GM21381 (cell line): Measurements from ENCODE around the gene SMYD4.
"Not testable (repeated sequence)": the region's sequence is repeated elsewhere in the genome, so short reads cannot be mapped to it uniquely, and the experiment has no call there.

ENCODE experiments used
- ATAC-seq: cut with Tn5 transposase; IDR thresholded peaks from one replicate; pipeline ENCODE4 v1.9.1; 2021; ENCODE audit warnings: mild to moderate bottlenecking, moderate library complexity; ENCODE audit not compliant: unreplicated experiment

SMYD4 gene

DNA sequence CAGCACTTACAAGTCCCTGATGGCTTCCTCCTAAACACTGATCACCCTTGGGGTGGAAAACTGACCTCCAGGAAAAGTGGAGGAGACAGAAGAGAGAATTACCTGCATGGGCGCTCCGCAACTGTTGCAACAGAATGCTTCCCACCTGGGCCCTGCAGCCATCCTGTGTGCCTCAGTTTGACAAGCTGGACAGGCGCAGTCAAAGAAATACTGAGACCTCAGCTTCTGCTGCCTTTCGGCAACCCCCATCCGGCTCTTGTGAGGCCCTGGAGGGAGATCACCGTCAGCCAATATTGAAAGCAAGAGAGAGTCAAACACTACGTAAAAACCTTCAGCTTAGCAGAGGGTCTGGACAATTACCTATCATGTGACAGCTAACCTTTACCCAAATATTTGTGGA is 43.0 kb downstream of the SMYD4 start:
- no peak for ATAC-seq

DNA sequence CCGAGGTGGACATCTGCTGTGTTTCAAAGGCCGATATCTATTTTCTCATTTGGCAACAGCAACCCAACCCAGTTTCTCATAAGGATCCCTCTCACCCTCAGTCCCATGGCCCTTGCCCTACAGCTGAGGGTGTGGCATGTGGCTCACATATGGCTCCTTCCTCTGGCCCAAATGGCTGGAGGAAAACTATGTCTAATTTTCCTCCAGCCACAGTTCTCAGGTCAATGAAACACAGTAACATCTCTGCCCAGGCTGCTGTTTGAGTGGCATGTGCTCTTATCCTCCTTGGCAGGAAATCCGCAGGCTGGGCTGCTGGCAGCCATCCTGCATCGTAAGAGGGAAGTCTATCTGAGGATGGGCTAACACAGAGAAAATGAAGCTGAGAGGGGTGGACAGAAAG is 43.8 kb downstream of the SMYD4 start:
- no peak for ATAC-seq

DNA sequence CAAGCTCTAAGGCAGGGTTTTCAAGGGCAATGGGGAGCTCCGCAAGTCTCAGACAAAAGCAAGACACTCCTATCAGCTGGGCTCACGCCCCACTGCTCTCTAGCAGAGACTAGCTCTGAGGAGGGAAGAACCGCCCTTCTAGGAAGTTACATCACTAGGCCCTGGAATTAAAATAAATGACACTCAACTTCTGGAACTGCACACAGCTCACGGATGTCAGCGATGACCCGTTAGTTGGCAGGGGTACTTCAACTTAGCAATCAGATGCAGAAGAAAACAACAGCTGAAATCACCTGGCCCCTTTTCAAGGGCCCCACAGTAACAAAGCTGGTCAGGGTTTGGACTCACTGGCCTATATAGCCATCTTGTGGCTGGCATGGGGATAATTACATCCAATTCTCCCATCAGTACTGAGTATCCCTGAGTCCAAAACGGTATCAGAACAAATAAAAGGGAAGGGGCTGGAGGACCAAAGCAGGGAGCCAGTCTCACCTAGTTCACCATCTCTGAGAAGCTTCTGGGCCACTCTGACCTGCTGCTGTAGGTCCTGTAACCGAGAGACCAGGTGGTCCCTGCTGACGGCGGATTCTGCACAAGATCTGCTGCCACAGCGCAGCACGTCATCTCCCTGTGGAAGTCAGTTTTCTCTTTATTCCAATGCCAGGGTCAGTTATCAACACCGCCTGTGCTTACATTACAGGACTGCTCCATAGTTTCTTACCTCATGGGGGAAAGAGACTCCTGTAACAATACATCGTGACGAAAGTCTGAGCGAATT is 45.7 kb downstream of the SMYD4 start:
- ATAC-seq, result no peak

DNA sequence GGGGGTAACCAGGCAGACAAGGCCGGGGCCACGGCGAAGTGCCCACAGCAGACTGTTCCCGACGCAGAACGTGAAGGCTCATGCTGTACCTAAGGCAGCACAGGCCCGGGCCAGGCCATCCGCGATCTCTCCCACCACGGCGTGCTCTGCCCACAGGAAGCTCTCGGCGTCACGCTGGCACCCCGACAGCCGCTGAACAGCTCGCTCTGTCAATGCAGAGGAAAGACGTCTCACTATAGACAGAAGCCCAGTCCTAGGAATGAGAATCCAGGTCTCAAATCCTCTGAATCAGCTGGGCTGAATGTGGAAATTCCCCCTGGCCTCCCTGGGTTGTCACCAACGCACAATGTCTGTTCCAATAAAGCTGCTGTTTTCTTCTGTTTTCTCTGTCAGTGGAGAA is 46.4 kb downstream of the SMYD4 start:
- no peak for ATAC-seq

DNA sequence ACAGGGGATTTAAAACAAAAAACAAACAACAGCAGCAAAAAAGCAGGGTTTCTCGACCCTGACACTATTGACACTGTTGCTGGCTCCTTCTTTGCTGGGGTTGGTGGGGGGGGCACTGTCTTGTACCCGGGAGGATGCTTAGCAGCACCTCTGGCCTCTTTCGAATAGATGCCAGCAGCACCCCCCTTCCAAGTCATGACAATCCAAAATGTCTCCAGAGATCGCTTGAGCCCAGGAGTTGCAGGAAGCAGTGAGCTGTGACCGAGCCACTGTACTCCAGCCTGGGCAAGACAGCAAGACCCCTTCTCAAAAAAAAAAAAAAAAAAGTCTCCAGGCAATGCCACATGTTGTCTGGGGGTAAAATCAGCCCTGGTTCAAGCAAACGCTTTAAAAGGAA is 47.5 kb downstream of the SMYD4 start:
- no peak for ATAC-seq

DNA sequence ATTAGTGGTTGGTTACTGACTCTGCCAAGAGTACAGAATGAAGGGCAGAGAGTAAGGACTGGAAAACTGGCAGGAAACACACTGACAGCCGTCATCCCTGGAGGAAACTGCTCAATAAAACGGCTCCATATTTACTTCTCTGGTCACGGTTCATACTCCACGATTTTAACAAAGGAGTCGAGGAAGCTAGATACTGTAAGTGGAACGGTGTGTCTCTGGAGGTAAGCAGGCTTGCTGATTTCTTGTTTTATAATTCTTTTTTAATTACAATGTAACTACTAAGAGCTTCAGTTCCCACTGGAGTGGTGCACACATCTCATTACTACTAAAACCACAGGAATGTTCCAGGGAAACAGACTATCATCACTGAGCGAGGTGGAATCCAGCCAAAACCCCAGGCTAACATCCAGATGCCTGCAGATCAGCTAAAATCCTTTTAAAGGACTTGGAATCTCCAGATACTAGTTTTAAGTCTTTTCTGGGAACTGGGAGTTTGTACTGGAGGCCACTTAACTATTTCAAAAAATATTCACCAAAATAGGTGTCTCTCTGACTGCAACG is 50.1 kb downstream of the SMYD4 start:
- ATAC-seq, result no peak

DNA sequence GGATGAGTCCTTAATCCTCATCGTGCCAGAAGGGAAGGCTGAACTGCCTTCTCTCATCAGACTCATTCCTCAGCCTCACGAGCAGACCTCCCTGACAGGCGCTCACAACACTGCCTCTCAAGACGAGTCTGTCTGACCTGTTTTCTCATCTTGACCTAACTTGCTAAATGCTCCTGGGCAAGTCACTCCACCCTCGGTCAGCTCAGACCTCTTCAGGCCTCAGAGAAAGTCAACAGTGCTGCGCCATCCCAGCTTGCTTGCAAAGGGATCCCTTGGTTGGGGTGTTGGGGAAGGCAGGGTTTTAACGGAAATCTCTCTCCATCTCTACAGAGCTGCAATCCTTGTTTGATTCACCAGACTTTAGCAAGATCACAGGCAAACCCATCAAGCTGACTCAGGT is 52.8 kb downstream of the SMYD4 start:
- no peak for ATAC-seq

DNA sequence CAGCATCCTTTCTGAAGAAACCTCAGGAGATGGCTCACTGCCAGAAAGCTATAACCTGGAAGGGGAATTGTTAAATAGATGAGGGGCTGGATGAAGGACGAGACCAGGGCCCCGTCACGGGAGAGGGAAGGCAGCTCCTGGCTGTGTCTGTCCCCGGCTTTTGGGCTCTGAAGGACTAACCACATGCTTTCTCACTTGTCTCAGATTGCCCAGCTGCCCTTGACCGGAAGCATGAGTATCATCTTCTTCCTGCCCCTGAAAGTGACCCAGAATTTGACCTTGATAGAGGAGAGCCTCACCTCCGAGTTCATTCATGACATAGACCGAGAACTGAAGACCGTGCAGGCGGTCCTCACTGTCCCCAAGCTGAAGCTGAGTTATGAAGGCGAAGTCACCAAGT is 53.4 kb downstream of the SMYD4 start:
- no peak for ATAC-seq

DNA sequence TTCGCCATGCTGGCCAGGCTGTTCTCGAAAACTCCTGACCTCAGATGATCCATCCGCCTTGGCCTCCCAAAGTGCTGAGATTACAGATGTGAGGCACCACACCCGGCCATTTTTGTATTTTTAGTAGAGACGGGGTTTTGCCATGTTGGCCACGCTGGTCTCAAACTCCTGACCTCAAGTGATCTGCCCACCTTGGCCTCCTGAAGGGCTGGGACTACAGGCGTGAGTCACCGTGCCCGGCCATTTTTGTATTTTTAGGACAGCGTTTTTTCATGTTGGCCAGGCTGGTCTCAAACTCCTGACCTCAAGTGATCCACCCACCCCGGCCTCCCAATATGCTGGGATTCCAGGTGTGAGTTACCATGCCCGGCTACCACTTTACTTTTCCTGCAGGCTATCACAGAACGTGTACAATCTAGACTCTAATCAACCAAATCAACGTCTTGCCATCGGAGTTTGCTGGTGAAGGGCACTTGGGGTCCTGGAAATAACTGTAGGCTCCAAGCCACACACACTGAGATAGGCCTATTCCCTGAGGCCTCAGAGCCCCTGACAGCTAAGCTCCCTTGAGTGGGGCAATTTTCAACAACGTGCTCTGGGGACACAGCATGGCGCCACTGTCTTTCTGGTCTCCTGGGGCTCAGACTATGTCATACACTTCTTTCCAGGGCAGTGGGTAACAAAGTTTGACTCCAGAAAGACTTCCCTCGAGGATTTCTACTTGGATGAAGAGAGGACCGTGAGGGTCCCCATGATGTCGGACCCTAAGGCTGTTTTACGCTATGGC is 55.1 kb downstream of the SMYD4 start:
- no peak for ATAC-seq

DNA sequence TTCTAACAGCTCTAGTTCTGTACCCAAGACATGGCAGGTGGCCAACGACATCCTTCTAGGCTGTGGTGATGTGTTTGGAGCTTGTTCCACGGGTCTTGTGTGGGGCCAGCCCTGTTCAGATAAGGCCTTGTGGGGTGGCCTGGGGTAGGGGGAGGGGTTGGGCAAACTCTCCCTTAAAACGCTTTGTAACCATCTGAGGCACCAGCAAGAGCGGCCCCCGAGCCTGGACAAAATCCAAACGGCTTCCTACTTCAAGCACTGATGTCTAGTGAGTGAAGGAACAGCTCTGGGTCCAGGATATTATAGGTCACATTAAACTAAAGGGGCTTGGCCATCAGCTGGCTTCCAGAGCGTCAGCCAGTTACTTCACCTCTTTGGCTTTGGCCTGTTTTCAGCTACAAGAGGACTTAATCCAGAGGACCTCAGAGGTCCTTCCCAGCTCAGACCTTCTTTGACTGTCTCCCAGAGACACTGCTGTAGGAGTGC is 56.0 kb downstream of the SMYD4 start:
- no peak for ATAC-seq

DNA sequence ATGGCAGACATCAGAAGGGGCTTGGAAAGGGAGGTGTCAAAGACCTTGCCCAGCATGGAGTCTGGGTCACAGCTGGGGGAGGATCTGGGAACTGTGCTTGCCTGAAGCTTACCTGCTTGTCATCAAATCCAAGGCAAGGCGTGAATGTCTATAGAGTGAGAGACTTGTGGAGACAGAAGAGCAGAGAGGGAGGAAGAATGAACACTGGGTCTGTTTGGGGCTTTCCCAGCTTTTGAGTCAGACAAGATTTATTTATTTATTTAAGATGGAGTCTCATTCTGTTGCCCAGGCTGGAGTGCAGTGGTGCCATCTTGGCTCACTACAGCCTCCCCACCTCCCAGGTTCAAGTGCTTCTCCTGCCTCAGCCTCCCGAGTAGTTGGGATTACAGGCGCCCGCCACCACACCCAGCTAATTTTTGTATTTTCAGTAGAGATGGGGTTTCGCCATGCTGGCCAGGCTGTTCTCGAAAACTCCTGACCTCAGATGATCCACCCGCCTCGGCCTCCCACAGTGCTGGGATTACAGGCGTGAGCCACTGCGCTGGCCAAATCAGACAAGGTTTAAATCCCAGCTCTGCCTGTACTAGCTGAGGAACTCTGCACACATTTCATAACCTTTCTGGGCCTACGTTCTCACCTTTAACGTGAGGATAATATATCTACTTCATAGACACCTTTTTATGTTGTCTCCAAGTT is 56.6 kb downstream of the SMYD4 start:
- not testable (repeated sequence) for ATAC-seq

DNA sequence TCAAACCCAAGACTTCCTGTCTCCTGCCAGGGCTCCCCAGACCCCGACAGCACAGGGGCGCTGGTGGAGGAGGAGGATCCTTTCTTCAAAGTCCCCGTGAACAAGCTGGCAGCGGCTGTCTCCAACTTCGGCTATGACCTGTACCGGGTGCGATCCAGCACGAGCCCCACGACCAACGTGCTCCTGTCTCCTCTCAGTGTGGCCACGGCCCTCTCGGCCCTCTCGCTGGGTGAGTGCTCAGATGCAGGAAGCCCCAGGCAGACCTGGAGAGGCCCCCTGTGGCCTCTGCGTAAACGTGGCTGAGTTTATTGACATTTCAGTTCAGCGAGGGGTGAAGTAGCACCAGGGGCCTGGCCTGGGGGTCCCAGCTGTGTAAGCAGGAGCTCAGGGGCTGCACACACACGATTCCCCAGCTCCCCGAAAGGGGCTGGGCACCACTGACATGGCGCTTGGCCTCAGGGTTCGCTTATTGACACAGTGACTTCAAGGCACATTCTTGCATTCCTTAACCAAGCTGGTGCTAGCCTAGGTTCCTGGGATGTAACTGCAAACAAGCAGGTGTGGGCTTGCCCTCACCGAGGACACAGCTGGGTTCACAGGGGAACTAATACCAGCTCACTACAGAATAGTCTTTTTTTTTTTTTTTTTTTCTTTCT is 59.8 kb downstream of the SMYD4 start:
- no peak for ATAC-seq

DNA sequence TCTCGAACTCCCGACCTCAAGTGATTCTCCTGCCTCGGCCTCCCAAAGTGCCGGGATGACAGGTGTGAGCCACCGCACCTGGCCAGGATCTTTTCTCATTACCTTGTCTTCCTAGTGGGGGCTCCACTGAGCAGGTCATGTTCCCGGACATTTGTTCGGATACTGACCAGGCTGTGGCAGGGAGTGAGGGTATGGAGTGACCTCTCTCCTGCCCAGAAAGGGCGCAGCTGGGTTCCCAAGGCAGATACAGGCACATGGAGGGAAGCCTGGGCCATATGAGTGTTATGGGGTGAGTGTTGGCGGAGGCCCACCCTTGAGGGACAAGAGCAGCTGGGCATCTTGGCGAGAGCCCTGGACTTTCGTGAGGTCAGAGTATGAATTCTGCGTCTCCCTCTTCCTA is 62.3 kb downstream of the SMYD4 start:
- ATAC-seq, result no peak

DNA sequence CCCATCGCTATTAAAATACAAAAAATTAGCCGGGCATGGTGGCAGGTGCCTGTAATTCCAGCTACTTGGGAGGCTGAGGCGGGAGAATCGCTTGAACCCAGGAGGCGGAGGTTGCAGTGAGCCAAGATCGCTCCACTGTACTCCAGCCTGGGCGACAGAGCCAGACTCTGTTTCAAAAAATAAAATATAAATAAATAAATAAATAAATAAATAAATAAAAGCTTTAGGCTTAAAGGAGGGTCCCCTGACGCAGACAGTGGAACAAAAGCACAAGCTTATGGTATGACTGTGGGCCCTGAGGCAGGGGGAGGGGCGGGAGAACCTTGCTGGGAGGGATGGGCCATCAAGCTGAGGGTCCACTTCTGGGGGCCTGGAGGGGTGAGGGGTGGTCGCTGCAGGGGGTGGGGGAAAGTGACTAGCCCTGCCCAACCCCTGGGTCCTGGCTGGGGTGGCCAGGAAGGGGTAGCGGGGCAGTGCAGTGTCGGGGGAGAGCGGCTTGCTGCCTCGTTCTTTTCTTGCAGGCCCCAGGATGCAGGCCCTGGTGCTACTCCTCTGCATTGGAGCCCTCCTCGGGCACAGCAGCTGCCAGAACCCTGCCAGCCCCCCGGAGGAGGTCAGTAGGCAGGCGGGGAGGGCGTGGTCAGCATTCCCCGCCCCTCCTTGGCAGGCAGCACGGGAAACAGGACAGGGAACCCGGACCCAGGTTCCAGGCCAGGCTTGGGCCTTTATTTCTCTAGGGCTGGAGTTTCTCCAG is 63.1 kb downstream of the SMYD4 start:
- ATAC-seq, result no peak

DNA sequence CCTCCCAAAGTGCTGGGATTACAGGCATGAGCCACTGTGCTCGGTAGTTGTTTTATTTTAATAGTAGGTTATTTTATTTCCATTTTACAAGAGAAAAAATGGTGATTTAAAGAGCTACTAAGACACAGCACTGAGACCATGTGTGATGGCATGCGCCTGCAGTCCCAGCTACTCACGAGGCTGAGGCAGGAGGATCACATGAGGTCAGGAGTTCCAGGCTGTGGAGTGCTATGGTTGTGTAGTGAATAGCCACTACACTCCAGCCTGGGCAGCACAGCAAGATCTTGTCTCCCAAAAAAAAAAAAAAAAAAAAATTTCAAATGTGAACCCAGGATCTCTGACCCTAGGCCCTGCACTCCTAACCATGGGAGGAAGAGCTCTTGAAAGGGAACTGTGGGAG is 64.1 kb downstream of the SMYD4 start:
- no peak for ATAC-seq

DNA sequence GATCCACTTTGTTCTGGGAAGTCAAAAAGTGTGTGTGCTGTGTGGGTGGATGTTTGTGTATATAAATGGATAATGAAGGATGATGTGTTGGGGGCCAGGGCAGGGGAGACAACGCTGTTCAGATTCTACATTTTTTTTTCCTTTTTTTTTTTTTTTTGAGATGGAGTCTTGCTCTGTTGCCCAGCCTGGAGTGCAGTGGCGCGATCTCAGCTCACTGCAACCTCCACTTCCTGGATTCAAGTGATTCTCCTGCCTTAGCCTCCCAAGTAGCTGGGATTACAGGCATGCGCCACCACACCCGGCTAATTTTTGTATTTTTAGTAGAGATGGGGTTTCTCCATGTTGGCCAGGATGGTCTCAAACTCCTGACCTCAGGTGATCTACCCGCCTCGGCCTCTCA is 65.0 kb downstream of the SMYD4 start:
- ATAC-seq, result not testable (repeated sequence)

DNA sequence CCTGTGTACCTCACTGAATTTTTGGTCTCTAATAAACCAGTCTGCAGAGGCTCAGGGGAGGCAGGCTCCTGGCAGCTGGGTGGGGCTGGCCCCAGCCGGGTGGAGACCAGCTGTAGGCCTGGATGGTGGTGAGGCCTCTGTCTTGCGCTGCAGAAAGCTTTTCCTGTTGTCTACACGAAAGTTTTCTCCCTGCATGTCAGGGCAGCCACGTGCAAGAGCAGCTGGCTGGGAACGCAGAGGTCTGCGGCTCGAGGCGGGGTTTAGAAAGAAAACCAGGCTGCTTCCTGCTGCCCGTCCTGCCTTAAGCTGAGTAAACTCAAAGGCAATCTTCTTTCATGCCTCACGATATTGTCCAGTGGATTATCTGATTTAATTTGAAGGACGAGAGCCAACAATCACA is 65.4 kb downstream of the SMYD4 start:
- ATAC-seq, result no peak

DNA sequence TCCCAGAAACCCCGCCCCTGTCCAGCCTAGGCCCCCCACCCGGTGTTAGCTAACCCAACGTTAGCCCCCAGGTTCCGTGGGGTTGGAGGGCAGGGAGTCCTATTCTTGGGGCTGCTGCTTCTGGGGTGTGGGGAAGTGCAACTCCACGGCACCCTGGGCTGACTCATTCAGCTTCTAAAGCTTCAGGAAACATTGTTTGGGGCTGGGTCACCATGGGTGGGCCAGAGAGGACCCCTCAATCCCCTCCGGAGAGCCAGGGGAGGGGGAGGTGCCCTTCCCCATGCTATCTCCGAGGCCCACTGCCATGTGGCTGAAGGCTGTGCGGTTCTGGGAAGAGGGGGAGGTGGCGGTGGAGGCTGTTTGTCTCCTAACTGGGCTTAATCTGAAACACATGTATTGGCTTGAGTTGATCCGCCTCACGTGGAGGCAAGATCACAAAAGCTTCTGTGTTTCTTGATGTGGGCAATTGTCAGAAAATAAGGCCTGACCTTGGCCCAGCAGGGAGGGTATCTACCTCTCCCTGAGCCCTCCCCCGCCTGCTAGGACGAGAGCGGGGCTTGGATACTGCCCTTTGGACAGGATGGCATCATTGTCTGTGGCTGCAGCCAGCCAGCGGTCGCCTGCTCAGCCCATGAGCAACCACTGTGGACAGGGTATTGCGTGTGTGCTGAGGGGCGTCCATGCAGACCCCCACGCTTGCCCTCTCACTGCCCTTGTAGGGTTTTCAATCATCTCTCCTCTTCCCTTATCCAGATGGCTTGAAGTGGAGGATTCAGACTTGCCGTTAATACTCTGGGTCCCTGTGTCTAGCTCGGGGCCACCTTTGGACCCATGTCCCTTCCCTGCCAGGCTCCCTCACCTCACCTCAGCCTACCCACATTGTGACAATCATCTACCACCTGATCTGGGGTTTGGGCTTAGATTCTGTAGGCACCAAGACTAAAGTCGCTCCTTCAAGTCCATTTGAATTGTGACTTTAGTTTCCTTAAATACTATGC is 66.5 kb downstream of the SMYD4 start:
- no peak for ATAC-seq
